Prostate gland (tissue), 2 donors: ENCODE measurements around the gene TSPAN18. TPM values are rescaled to one million over a fixed set of nuclear protein-coding genes. Genes with fewer than 3 reads are reported as not detected.

ENCODE experiments used
- DNase-seq: peaks from one replicate; pipeline ENCODE4 v3.0.0-alpha.2; 2019; ENCODE audit warnings: low spot score
- H3K27ac ChIP-seq, 2 donors: fragments of 200-600 bp; sonication (generic); 2 replicates each; pipeline ENCODE4 v1.5.1; 2017 to 2019
- H3K27me3 ChIP-seq: fragments of 200-600 bp; sonication (generic); replicated peaks from 2 replicates; pipeline ENCODE4 v1.5.1; 2019; ENCODE audit not compliant: insufficient read depth
- H3K36me3 ChIP-seq, 2 donors: fragments of 200-600 bp; sonication (generic); 1 replicate in 1 of 2; 2 replicates in 1 of 2; pipeline versions ENCODE4 v1.5.1 to v1.8.1; 2017 to 2019
- H3K4me1 ChIP-seq: fragments of 200-600 bp; sonication (generic); replicated peaks from 2 replicates; pipeline ENCODE4 v1.5.1; 2019
- H3K4me3 ChIP-seq, 2 donors: fragments of 200-600 bp; sonication (generic); 2 replicates each; pipeline ENCODE4 v1.5.1; 2017 to 2019
- H3K9me3 ChIP-seq: fragments of 200-600 bp; sonication (generic); 2 replicates; pipeline ENCODE4 v1.5.1; 2017
- POLR2A ChIP-seq: fragments of 450-650 bp; IDR thresholded peaks from one replicate; pipeline ENCODE4 v1.6.1; 2016; ENCODE audit warnings: antibody characterized with exemption, mild to moderate bottlenecking
- POLR2AphosphoS5 ChIP-seq: sonication (generic); formaldehyde crosslinking; IDR thresholded peaks from one replicate; pipeline ENCODE4 v1.6.1; 2017; ENCODE audit warnings: antibody characterized with exemption
- WGBS: methylation state at CpG from one replicate; pipeline ENCODE4 v1.1.5; 2018; 5-methylcytosine and 5-hydroxymethylcytosine counted together
- intact Hi-C: fragments of 100-400 bp; cut with DNase I; formaldehyde crosslinking; loops from one replicate; pipeline ENCODE4 v1.14.2; 2022
- total RNA-seq, 2 donors: library from RNA; depleted of rRNA; stranded (reverse); fragments of >200 nt; gene quantifications; one replicate each; pipeline ENCODE4 v1.1.0, GENCODE V29; 2016
- TF ChIP-seq, protein P1 (sequence below), 4 experiments: fragments of 200-600 bp in 2 of 4; fragments of 450-650 bp in 2 of 4; sonication (generic) in 2 of 4; IDR thresholded peaks; 1 replicate in 3 of 4; 2 replicates in 1 of 4; pipeline ENCODE4 v1.5.1; 2016 to 2019; ENCODE audit warnings: antibody characterized with exemption in 4 of 4, mild to moderate bottlenecking in 2 of 4, moderate library complexity in 2 of 4

The TSPAN18 gene
- total RNA-seq, 2 donors from 2014 or later = 4.1 to 6.6 TPM

- TF ChIP-seq POLR2AphosphoS5 (no peak), POLR2A (no peak)
- TF ChIP-seq, protein P1, sequence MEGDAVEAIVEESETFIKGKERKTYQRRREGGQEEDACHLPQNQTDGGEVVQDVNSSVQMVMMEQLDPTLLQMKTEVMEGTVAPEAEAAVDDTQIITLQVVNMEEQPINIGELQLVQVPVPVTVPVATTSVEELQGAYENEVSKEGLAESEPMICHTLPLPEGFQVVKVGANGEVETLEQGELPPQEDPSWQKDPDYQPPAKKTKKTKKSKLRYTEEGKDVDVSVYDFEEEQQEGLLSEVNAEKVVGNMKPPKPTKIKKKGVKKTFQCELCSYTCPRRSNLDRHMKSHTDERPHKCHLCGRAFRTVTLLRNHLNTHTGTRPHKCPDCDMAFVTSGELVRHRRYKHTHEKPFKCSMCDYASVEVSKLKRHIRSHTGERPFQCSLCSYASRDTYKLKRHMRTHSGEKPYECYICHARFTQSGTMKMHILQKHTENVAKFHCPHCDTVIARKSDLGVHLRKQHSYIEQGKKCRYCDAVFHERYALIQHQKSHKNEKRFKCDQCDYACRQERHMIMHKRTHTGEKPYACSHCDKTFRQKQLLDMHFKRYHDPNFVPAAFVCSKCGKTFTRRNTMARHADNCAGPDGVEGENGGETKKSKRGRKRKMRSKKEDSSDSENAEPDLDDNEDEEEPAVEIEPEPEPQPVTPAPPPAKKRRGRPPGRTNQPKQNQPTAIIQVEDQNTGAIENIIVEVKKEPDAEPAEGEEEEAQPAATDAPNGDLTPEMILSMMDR (IDR thresholded peaks at IDR 0.05) = no peak
These were observed 23.9 kb upstream of the TSPAN18 start for GRCh38 chr11:44702889-44703288.

DNA sequence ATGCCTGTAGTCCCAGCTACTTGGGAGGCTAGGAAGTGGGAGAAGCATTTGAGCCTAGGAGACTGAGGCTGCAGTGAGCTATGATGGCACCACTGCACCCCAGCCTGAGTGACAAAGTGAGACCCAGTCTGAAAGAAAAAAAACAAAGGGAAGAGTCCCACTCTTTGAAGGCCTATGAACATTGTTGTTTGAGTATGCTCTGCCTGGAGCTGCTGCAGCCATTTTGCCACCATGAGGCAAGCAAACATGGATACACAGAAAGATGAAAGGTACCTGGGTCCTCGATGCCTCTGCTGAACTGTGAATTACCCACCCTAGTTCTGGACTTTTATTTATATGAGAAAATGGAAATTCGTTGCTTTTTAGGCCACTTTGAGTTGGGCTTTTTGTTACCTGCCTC, 19.7 kb upstream of the TSPAN18 start:
- TF ChIP-seq POLR2AphosphoS5 (no peak), POLR2A (no peak)
- TF ChIP-seq, protein P1 (IDR thresholded peaks at IDR 0.05) = no peak
- no peak overlapping the region for H3K27ac ChIP-seq
- no peak overlapping the region for H3K4me3 ChIP-seq
- DNase-seq = no peak
- no peaks in the 10 kb centered on the region for H3K36me3 ChIP-seq
- 93% methylated on average over 2 of the region's 2 CpGs for WGBS
- intact Hi-C loops = no loop called here
- no peaks in the 10 kb centered on the region for H3K9me3 ChIP-seq
- H3K4me1 ChIP-seq = no peaks in the 10 kb centered on the region
- no peaks in the 10 kb centered on the region for H3K27me3 ChIP-seq

More at GRCh38 chr11:44702889-44703288, 23.9 kb upstream of the TSPAN18 start:
- Histone ChIP-seq H3K9me3 (no peaks in the 10 kb centered on the region), H3K36me3 (no peaks in the 10 kb centered on the region), H3K27ac (no peak overlapping the region), H3K4me3 (no peak overlapping the region), H3K27me3 (no peaks in the 10 kb centered on the region), H3K4me1 (no peaks in the 10 kb centered on the region)
- DNase-seq = no peak
- 72% methylated on average over 4 of the region's 4 CpGs for WGBS
- intact Hi-C loops = no loop called here

GRCh38 chr11:44708009-44708408, 18.8 kb upstream of the TSPAN18 start:
- intact Hi-C loops = no loop called here
- H3K36me3 ChIP-seq = no peaks in the 10 kb centered on the region
- no peaks in the 10 kb centered on the region for H3K4me1 ChIP-seq
- no peak for DNase-seq
- H3K27ac ChIP-seq = no peak overlapping the region
- WGBS = 63% methylated on average over 10 of the region's 10 CpGs
- H3K9me3 ChIP-seq = no peaks in the 10 kb centered on the region
- H3K4me3 ChIP-seq = no peak overlapping the region
- no peaks in the 10 kb centered on the region for H3K27me3 ChIP-seq
- TF ChIP-seq, protein P1 (IDR thresholded peaks at IDR 0.05) = no peak
- TF ChIP-seq POLR2A = no peak
- no peak for TF ChIP-seq POLR2AphosphoS5

DNA sequence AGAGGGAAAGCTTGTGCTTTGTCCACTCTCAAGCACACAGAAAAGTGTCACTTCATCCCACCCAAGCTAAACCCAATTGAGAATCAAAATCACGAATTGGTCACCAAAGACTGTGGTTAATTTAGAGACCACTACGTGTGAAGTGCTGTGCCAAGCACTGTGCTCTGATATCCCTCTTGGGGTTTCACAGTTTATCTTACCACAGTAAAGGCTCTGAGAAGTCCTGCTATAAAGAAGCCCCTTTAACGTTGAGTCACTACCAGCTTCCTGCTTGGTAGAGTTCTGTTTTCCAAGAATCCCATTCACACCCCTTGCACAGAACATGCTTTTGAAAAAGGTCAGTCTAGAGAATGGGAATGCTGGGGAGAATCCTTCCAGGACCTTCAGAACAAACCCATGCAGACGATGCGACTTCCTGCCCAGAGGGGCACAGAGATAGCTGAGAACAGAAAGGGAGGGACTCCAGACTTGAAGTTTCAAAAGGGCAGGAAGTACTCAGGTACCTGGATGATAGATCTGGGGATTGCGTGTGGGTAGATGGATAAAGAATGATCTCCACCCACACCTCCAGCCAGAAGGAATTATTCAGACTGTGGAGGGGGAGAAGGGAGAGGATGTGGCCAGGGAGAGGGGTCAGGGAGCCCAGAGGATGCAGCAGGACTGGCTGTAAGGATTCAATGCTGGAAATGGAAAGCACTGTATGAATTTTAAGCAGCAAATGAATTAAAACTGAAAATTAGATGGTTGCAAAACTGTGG, 18.1 kb upstream of the TSPAN18 start:
- no peaks in the 10 kb centered on the region for H3K4me1 ChIP-seq
- TF ChIP-seq POLR2AphosphoS5 (no peak), POLR2A (no peak)
- TF ChIP-seq, protein P1 (IDR thresholded peaks at IDR 0.05) = no peak
- H3K4me3 ChIP-seq = no peak overlapping the region
- H3K27ac ChIP-seq = no peak overlapping the region
- no peak for DNase-seq
- 84% methylated on average over 6 of the region's 6 CpGs for WGBS
- H3K27me3 ChIP-seq = no peaks in the 10 kb centered on the region
- no peaks in the 10 kb centered on the region for H3K9me3 ChIP-seq
- intact Hi-C loops = no loop called here
- no peaks in the 10 kb centered on the region for H3K36me3 ChIP-seq

- no peaks in the 10 kb centered on the region for H3K36me3 ChIP-seq
- H3K9me3 ChIP-seq = no peaks in the 10 kb centered on the region
- intact Hi-C loops = no loop called here
- WGBS = 87% methylated on average over 3 of the region's 3 CpGs
- no peak overlapping the region for H3K27ac ChIP-seq
- no peak overlapping the region for H3K4me3 ChIP-seq
- TF ChIP-seq, protein P1 (IDR thresholded peaks at IDR 0.05) = no peak
- no peak for TF ChIP-seq POLR2AphosphoS5
- no peaks in the 10 kb centered on the region for H3K4me1 ChIP-seq
- DNase-seq = no peak
- H3K27me3 ChIP-seq = no peaks in the 10 kb centered on the region
These were observed 17.5 kb upstream of the TSPAN18 start for GRCh38 chr11:44709281-44709562.
